HG02885 (cell line): ENCODE data around the gene PTPRM.

Source experiments
- ATAC-seq: cut with Tn5 transposase; IDR thresholded peaks from one replicate; pipeline ENCODE4 v1.9.1; 2021; ENCODE audit warnings: mild to moderate bottlenecking; ENCODE audit not compliant: unreplicated experiment, poor library complexity

PTPRM gene

GRCh38 chr18:7919565-7919964 is 352.4 kb downstream of the PTPRM start:
- ATAC-seq = no peak

DNA sequence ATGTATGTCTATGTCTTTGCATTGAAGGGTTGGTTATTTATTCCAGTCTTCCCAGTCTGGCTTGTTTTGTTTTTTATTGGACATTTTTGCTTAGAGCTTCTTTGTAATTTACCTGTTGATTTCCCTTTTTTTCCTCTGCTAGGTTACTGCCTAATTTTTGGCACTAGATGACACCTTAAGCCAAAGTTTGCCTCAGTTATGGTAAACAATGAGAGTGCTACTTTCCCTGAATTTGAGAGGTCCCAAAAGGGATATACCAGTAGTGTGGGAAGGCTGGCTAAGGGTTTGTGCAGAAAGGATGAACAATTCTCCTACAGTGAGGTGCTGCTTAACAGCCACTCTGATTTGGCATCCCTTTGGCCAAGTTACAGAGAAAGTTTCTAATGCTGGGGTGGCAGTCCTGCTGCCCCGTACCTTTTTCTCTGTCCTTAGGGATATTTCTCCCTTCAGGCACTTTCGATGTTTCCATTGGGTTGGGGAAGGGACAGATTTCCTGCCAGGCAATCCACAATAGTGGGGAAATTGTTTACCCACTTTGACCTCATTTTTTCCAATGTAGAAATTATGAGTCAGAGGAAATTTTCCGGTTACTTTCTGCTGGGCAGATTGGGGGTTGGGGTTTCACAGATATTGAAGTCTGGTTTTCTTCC is 354.9 kb downstream of the PTPRM start:
- ATAC-seq = no peak

- ATAC-seq = no peak
These were observed 356.0 kb downstream of the PTPRM start for GRCh38 chr18:7923105-7923504.

GRCh38 chr18:7924616-7925015 is 357.5 kb downstream of the PTPRM start:
- no peak for ATAC-seq

DNA sequence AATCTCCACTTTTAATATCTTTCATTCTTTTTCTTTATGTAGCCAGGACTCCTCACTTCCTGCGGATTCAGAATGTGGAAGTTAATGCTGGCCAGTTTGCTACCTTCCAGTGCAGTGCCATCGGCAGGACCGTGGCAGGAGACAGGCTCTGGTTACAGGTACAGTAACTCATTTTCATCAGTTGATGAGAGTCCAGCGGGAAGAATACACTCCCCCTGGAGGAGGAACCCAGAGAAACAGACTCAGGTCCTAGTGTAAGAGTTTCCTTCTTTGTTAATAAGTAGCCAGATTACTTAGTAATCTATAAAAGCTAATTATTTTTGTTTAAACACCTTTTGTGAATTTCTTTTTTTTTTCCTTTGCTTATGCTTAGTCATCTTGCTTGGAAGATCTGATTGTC is 359.4 kb downstream of the PTPRM start:
- ATAC-seq = no peak

DNA sequence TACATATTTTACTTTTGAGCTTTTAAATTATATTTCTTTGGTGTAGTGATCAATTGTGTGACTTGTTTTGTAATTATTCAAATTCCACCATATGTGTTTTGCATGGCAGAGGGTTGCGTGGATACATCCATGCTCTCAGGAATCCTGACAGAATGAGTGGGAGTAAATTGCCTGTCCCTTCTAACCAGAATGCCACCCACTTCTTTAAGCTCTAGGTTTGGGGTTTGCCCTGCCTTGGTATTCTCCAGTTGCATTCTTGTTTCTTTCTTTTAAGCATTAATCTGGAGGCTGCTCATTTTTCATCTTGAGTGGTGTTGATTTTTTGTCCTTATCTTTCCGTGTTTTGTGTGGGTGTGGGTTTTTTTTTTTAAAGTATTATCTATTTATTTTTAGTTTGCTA is 360.0 kb downstream of the PTPRM start:
- no peak for ATAC-seq

DNA sequence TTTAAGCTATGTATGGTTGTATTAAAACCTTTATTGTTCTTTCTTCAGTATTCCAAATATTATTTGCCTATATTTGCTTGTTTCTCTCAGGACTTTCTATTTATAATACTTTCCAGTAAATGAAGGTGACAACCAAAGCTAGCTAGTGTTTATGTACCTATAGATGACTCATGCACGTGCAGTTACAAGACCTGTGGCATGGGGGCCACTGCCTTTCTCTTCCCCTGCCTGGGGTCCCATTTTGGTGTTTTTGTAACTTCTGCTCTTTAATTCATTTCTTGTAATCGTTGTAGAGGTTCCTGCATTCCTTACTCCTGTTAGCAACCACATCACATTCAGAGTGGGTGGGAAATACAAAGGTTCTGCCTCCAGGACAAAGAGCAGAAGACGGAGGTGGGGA is 364.6 kb downstream of the PTPRM start:
- no peak for ATAC-seq

GRCh38 chr18:7937268-7937667 is 370.2 kb downstream of the PTPRM start:
- no peak for ATAC-seq

- ATAC-seq = no peak
These were observed 372.4 kb downstream of the PTPRM start for GRCh38 chr18:7939521-7939920.

DNA sequence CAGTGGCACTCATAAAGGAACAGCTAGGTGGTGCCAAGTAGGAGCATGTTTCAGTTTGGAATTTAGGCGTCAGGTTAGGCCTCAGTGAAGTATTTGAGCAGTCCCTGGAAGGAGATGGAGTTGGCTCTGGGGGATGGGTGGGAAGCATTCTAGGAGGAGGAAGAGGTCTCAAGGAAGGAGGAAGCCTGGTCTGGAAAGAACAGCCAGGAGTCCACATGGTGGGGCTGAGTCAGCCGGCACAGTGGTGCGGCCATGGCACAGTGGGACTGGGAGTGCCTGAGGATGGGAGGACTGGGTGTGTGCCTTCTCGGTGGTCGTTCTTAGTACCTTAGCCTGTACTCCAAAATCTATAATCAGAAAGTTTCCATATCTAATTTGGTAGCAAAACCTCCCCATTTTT is 373.3 kb downstream of the PTPRM start:
- no peak for ATAC-seq

DNA sequence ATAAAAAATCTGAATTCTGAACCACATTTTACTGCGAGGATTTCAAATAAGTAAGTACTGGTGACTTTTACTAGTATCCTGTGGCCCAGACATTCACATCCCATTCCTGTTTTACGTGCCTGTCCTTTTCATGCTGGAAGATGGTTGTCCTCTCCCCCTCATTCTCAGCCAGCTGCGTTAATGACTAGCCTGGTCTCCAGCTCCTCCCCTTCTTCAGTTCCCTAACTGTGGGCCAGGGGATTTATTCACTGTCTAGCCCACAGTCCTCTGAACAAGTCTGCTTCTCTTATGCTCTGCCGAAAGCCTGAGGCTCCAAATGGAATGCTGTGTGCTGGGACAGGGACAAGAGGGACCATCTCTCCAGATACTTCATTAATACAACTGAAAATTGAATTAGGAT is 373.9 kb downstream of the PTPRM start:
- no peak for ATAC-seq

DNA sequence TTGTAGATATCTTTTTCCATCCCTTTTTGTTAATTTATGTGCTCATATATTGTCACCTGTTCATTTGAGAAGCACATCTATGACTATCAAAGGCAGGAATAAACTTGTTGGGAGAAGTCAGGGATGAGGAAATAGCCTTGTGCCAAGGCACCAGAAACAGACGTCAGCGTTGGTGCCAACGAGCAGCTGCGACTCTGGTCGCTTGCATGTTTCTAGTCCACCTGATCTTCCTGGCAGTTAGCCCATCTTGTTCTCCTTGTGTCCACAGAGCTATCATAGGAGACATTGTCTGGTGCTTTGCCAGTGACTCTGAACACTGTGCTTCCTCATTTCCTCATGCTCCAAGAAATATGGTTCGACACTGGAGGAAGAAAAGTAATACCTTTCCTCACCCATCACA is 374.4 kb downstream of the PTPRM start:
- no peak for ATAC-seq

GRCh38 chr18:7945882-7946281 is 378.8 kb downstream of the PTPRM start:
- ATAC-seq = no peak

- no peak for ATAC-seq
These were observed 379.7 kb downstream of the PTPRM start for GRCh38 chr18:7946734-7947377.

DNA sequence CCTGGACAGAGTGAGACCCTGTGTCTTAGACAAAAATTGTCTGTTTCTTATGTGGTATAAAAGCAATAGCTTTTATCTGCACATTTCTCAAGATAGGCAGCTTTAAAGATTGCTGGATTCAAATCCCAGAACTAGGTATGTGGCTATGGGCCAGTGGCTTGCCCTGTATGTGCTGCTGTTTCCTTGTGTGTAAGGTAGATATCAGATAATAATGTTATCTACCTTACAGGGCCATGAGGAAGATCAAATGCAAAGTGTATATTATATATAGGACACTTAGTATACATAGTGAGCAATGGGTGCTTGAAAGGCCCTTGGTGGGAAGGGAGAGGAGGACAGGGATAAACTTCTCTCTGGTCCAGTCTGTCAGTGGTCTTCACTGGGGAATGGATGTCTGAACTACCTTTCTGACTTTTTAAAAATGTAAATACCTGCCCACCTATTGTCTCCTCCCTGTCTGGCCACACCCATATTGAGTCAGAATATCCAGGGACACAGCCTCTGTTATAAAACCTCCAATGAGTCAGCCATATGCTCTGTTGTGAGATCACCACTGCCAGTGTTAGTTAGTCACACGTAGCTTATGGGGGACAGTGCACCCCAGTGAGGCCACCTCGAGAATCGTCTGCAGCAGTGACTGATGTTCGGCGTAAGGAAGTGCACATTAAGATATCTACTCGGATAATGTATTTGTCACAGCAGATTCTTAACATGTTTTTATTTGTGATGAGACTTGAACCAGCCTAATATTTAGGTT is 383.4 kb downstream of the PTPRM start:
- ATAC-seq = no peak

DNA sequence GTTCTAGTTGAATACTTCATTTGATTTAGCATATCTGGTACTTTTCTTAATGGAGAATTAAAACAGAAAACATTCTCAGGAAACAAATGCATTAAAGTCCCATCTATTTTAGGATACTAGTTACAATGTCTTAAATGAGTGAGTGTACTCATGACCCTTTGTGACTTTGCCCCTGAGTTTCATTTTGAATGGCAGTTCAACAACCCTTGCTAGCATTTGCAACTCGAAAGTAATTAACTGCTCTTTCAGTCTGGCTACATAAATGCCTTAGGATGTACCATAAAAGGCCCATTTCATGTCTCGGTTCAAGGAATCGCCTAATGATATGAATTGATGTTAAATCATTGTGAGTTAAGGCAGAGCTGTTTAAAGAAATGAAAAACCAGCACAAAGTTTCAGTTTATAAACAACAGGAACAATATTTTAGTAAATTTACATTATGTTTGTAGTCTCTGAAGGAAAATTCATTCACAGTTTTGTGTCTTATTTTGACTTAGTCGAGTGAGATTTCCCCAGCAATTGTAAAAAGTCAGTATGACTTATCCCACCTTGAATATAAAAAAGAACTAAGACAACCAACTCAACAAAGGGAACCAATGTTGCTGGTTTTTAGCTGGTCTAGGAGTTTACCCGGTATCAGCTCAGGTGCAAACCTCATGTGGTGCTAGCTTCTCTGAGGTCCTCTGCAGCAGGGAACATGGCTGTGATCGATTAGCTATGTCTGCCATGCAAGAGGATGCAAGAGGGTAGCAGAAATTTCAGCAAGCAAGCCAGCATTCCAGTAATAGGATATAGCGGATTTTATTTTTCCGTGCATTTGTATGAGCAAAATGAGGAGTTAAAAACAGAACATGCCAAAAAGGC is 386.2 kb downstream of the PTPRM start:
- ATAC-seq = peak; percentile 94

DNA sequence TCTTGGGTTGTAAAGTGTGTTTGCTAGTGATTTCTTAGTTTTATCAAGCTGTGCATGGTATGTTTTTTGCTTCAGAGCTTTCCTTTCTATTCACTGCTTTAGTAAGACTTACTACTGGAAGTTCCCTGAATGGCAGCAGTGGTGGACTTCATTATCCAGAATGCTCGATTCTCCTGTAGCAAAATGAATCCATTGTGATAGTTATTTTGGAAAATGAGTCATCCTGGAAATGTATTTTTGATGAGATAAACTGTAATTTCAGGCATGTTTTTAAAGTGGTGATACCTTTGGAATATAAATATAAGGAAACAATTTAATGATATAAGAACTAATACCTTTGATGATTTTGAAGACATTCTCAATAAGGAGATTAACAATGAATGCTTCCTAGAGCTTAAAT is 387.1 kb downstream of the PTPRM start:
- ATAC-seq = no peak

GRCh38 chr18:7955175-7955574 is 388.1 kb downstream of the PTPRM start:
- no peak for ATAC-seq

GRCh38 chr18:7957297-7957696 is 390.2 kb downstream of the PTPRM start:
- ATAC-seq = no peak

DNA sequence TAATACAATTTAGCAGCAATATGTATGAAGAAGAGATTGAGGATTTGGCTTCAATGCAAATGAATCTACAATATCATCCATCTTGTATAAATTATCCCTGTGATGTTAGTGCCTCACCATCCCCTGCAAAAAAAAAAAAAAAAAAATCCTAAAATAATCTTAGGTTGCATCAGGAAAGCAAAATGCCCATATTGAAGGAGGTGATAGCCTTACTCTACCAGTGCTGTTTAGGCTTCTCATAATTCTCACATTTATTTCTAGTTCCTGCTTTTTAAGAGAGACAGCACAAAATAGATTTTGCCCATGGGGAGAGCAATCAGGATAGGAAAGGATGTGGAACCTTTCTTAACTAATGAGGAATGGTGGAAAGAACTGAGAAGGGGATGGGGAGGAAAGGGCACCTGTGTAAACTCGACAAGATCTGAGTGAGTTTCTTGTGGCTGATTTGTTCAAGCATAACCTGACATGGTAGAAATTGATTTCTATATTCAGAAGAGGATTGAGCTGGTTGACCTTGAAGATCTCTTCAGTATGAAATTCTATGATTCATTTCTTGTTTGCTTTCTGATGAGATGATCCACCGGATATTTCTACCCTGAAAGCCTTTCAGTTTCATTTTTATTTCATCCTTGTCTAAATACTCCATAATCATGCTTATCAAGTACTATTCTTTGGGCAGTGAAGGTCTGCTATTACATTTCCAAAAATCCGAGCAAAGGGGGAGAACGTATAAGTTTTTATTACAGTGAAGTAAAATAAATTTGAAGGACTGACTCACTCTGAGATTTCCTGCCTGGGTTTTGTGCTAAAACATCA is 391.2 kb downstream of the PTPRM start:
- ATAC-seq = no peak
